ENCODE data around the gene PARG. TPM values are rescaled to one million over a fixed set of nuclear protein-coding genes. Genes with fewer than 3 reads are reported as not detected.
"Not testable (repeated sequence)": the region's sequence is repeated elsewhere in the genome, so short reads cannot be mapped to it uniquely, and the experiment has no call there.

The PARG gene
- total and polyA plus RNA-seq, 9 donors, result 15.9 to 29.4 (median 18.7) TPM

- H3K27ac ChIP-seq (ENCODE audit: low read length), result no peak overlapping the region
- H3K9me3 ChIP-seq (replicated peaks; ENCODE audit: control insufficient read depth, low read depth, low read length), result no peaks in the 10 kb centered on the region
- no peak overlapping the region for H3K4me3 ChIP-seq (ENCODE audit: low read length)
- no peak for DNase-seq
- WGBS (ENCODE audit: insufficient coverage), result 34% methylated on average over 4 of the region's 5 CpGs
- no peaks in the 10 kb centered on the region for H3K36me3 ChIP-seq (ENCODE audit: control insufficient read depth, insufficient read depth, low read length)
- no peaks in the 10 kb centered on the region for H3K27me3 ChIP-seq (ENCODE audit: control insufficient read depth, insufficient read depth, low read length)
- H3K4me1 ChIP-seq (ENCODE audit: control insufficient read depth, insufficient read depth, low read length), result no peaks in the 10 kb centered on the region
Observed at GRCh38 chr10:49783645-49784044, 158.2 kb downstream of the PARG start.

GRCh38 chr10:49781247-49781646, 160.6 kb downstream of the PARG start:
- DNase-seq, result no peak
- Histone ChIP-seq H3K9me3 (replicated peaks; ENCODE audit: control insufficient read depth, low read depth, low read length) (no peaks in the 10 kb centered on the region), H3K27me3 (ENCODE audit: control insufficient read depth, insufficient read depth, low read length) (no peaks in the 10 kb centered on the region), H3K27ac (ENCODE audit: low read length) (no peak overlapping the region), H3K4me1 (ENCODE audit: control insufficient read depth, insufficient read depth, low read length) (no peaks in the 10 kb centered on the region), H3K4me3 (ENCODE audit: low read length) (no peak overlapping the region), H3K36me3 (ENCODE audit: control insufficient read depth, insufficient read depth, low read length) (no peaks in the 10 kb centered on the region)

- no peak for DNase-seq
- Histone ChIP-seq H3K4me1 (ENCODE audit: control insufficient read depth, insufficient read depth, low read length) (no peaks in the 10 kb centered on the region), H3K36me3 (ENCODE audit: control insufficient read depth, insufficient read depth, low read length) (no peaks in the 10 kb centered on the region), H3K9me3 (replicated peaks; ENCODE audit: control insufficient read depth, low read depth, low read length) (no peaks in the 10 kb centered on the region), H3K27ac (ENCODE audit: low read length) (no peak overlapping the region), H3K4me3 (ENCODE audit: low read length) (no peak overlapping the region), H3K27me3 (ENCODE audit: control insufficient read depth, insufficient read depth, low read length) (no peaks in the 10 kb centered on the region)
- WGBS (ENCODE audit: insufficient coverage), result no CpG with 5 or more reads among the region's 3 CpGs
Observed at GRCh38 chr10:49778197-49778596, 163.6 kb downstream of the PARG start.

GRCh38 chr10:49776851-49777250, 165.0 kb downstream of the PARG start:
- Histone ChIP-seq H3K9me3 (replicated peaks; ENCODE audit: control insufficient read depth, low read depth, low read length) (no peaks in the 10 kb centered on the region), H3K4me1 (ENCODE audit: control insufficient read depth, insufficient read depth, low read length) (no peaks in the 10 kb centered on the region), H3K4me3 (ENCODE audit: low read length) (no peak overlapping the region), H3K27ac (ENCODE audit: low read length) (no peak overlapping the region), H3K36me3 (ENCODE audit: control insufficient read depth, insufficient read depth, low read length) (no peaks in the 10 kb centered on the region), H3K27me3 (ENCODE audit: control insufficient read depth, insufficient read depth, low read length) (no peaks in the 10 kb centered on the region)
- WGBS (ENCODE audit: insufficient coverage), result 72% methylated on average over 2 of the region's 4 CpGs
- no peak for DNase-seq

- Histone ChIP-seq H3K9me3 (replicated peaks; ENCODE audit: control insufficient read depth, low read depth, low read length) (no peaks in the 10 kb centered on the region), H3K27ac (ENCODE audit: low read length) (no peak overlapping the region), H3K4me3 (ENCODE audit: low read length) (no peak overlapping the region), H3K27me3 (ENCODE audit: control insufficient read depth, insufficient read depth, low read length) (peaks cover 8% of the 10 kb centered on the region), H3K36me3 (ENCODE audit: control insufficient read depth, insufficient read depth, low read length) (no peaks in the 10 kb centered on the region), H3K4me1 (ENCODE audit: control insufficient read depth, insufficient read depth, low read length) (no peaks in the 10 kb centered on the region)
- WGBS (ENCODE audit: insufficient coverage), result 83% methylated on average over 1 of the region's 2 CpGs
- DNase-seq, result no peak
Observed at GRCh38 chr10:49775014-49775413, 166.8 kb downstream of the PARG start.

- not testable (repeated sequence) for H3K36me3 ChIP-seq (ENCODE audit: control insufficient read depth, insufficient read depth, low read length); H3K27ac ChIP-seq (ENCODE audit: low read length); H3K4me1 ChIP-seq (ENCODE audit: control insufficient read depth, insufficient read depth, low read length); DNase-seq; H3K9me3 ChIP-seq (replicated peaks; ENCODE audit: control insufficient read depth, low read depth, low read length); H3K4me3 ChIP-seq (ENCODE audit: low read length)
- 42% methylated on average over 5 of the region's 5 CpGs for WGBS (ENCODE audit: insufficient coverage)
- peaks cover 28% of the 10 kb centered on the region for H3K27me3 ChIP-seq (ENCODE audit: control insufficient read depth, insufficient read depth, low read length)
Observed at GRCh38 chr10:49772944-49773343, 168.9 kb downstream of the PARG start.

GRCh38 chr10:49771046-49771445, 170.8 kb downstream of the PARG start:
- H3K9me3 ChIP-seq (replicated peaks; ENCODE audit: control insufficient read depth, low read depth, low read length); H3K4me1 ChIP-seq (ENCODE audit: control insufficient read depth, insufficient read depth, low read length); H3K27ac ChIP-seq (ENCODE audit: low read length); H3K36me3 ChIP-seq (ENCODE audit: control insufficient read depth, insufficient read depth, low read length); DNase-seq; H3K4me3 ChIP-seq (ENCODE audit: low read length): not testable (repeated sequence)
- 6% methylated on average over 6 of the region's 11 CpGs for WGBS (ENCODE audit: insufficient coverage)
- H3K27me3 ChIP-seq (ENCODE audit: control insufficient read depth, insufficient read depth, low read length), result peaks cover 32% of the 10 kb centered on the region

GRCh38 chr10:49769692-49770091, 172.1 kb downstream of the PARG start:
- Histone ChIP-seq H3K36me3 (ENCODE audit: control insufficient read depth, insufficient read depth, low read length) (no peaks in the 10 kb centered on the region), H3K27me3 (ENCODE audit: control insufficient read depth, insufficient read depth, low read length) (peaks cover 32% of the 10 kb centered on the region), H3K9me3 (replicated peaks; ENCODE audit: control insufficient read depth, low read depth, low read length) (no peaks in the 10 kb centered on the region), H3K27ac (ENCODE audit: low read length) (no peak overlapping the region), H3K4me3 (ENCODE audit: low read length) (no peak overlapping the region), H3K4me1 (ENCODE audit: control insufficient read depth, insufficient read depth, low read length) (no peaks in the 10 kb centered on the region)
- no peak for DNase-seq
- 96% methylated on average over 8 of the region's 8 CpGs for WGBS (ENCODE audit: insufficient coverage)

GRCh38 chr10:49768731-49769130, 173.1 kb downstream of the PARG start:
- 4% methylated on average over 45 of the region's 45 CpGs for WGBS (ENCODE audit: insufficient coverage)
- no peak for DNase-seq
- H3K9me3 ChIP-seq (replicated peaks; ENCODE audit: control insufficient read depth, low read depth, low read length), result no peaks in the 10 kb centered on the region
- peaks cover 32% of the 10 kb centered on the region for H3K27me3 ChIP-seq (ENCODE audit: control insufficient read depth, insufficient read depth, low read length)
- no peak overlapping the region for H3K27ac ChIP-seq (ENCODE audit: low read length)
- H3K4me1 ChIP-seq (ENCODE audit: control insufficient read depth, insufficient read depth, low read length), result no peaks in the 10 kb centered on the region
- no peak overlapping the region for H3K4me3 ChIP-seq (ENCODE audit: low read length)
- no peaks in the 10 kb centered on the region for H3K36me3 ChIP-seq (ENCODE audit: control insufficient read depth, insufficient read depth, low read length)

GRCh38 chr10:49768329-49768728, 173.5 kb downstream of the PARG start:
- Histone ChIP-seq H3K4me3 (ENCODE audit: low read length) (no peak overlapping the region), H3K27ac (ENCODE audit: low read length) (no peak overlapping the region), H3K27me3 (ENCODE audit: control insufficient read depth, insufficient read depth, low read length) (peaks cover 32% of the 10 kb centered on the region), H3K36me3 (ENCODE audit: control insufficient read depth, insufficient read depth, low read length) (no peaks in the 10 kb centered on the region), H3K4me1 (ENCODE audit: control insufficient read depth, insufficient read depth, low read length) (no peaks in the 10 kb centered on the region), H3K9me3 (replicated peaks; ENCODE audit: control insufficient read depth, low read depth, low read length) (no peaks in the 10 kb centered on the region)
- no peak for DNase-seq
- 2% methylated on average over 38 of the region's 38 CpGs for WGBS (ENCODE audit: insufficient coverage)

Data from muscle of leg (tissue), 11 donors.